Fibroblast of villous mesenchyme (primary cell): Measurements from ENCODE around the gene ATP6V0E1. TPM values are rescaled to one million over a fixed set of nuclear protein-coding genes. Genes with fewer than 3 reads are reported as not detected.
A peak's percentile ranks its signal among the peaks of the same experiment; 100 is the strongest.

Source experiments
- DNase-seq: peaks from one replicate; pipeline ENCODE4 v3.0.0-alpha.2; 2010; ENCODE audit warnings: low read depth
- H3K4me3 ChIP-seq: 2 replicates; pipeline ENCODE4 v1.5.1; 2011; ENCODE audit warnings: low read depth, mild to moderate bottlenecking, low read length
- CTCF ChIP-seq: IDR thresholded peaks from 2 replicates; pipeline ENCODE4 v1.5.1; 2012; ENCODE audit warnings: low read depth, mild to moderate bottlenecking, low read length; ENCODE audit not compliant: insufficient read depth
- small RNA-seq: library from RNA; depleted of rRNA; stranded (forward); fragments of <200 nt; gene quantifications from one replicate; pipeline ENCODE3, GENCODE V24; 2012
- total RNA-seq: library from RNA; depleted of rRNA; stranded (reverse); fragments of >200 nt; gene quantifications from 2 replicates; pipeline ENCODE4 v1.2.3, GENCODE V29; 2012

ATP6V0E1 gene
- total RNA-seq, 1 donor, result 177 TPM

GRCh38 chr5:173078878-173079277 lies 95.3 kb downstream of the ATP6V0E1 start:
- DNase-seq, result no peak
- H3K4me3 ChIP-seq, result no peak overlapping the region
- no peak for TF ChIP-seq CTCF

Small RNAs within 50 kb of the gene (small RNA-seq; reads per million reads assigned to genes)
- gene RF00019 (not detected), gene SNORA74B (3,828 reads per million, percentile 100 among the genes with 10 or more reads in this experiment)

Other genes with a start within 250 kb of the ATP6V0E1 start
- gene DUSP1, start 212.6 kb upstream of the ATP6V0E1 start, total RNA-seq, result 98.2 and 246 TPM in 2 replicates
- gene ERGIC1, start 149.5 kb upstream of the ATP6V0E1 start, total RNA-seq, result 89.5 and 139 TPM in 2 replicates
- gene RPL26L1, start 24.3 kb upstream of the ATP6V0E1 start, total RNA-seq, result 45.1 and 57.9 TPM in 2 replicates
- gene CREBRF, start 72.6 kb downstream of the ATP6V0E1 start, total RNA-seq, result 8.1 and 15.5 TPM in 2 replicates
- gene BNIP1, start 160.8 kb downstream of the ATP6V0E1 start, total RNA-seq, result 18.4 and 21.6 TPM in 2 replicates